Motor neuron (in vitro differentiated cells): ENCODE data around the gene TMEM270. TPM values are rescaled to one million over a fixed set of nuclear protein-coding genes. Genes with fewer than 3 reads are reported as not detected.

ENCODE experiments used
- ATAC-seq, 8 experiments: fragments of 200-7000 bp; cut with Tn5 transposase; replicated peaks in 6 of 8; 2 replicates each; pipeline ENCODE4 v1.8.0; 2021; ENCODE audit warnings: mild to moderate bottlenecking in 8 of 8, moderate library complexity in 8 of 8
- H3K27ac ChIP-seq, 2 donors: fragments of 250-450 bp; sonication (Bioruptor Pico); 2 replicates each; pipeline ENCODE4 v1.9.0; 2021; ENCODE audit warnings: antibody characterized with exemption in 2 of 2, mild to moderate bottlenecking in 2 of 2, moderate library complexity in 1 of 2
- H3K4me1 ChIP-seq, 2 donors: fragments of 250-450 bp; sonication (Bioruptor Pico); replicated peaks in 1 of 2; 2 replicates each; pipeline ENCODE4 v1.6.1; 2021; ENCODE audit warnings: antibody characterized with exemption in 2 of 2, mild to moderate bottlenecking in 2 of 2, moderate library complexity in 1 of 2
- H3K4me3 ChIP-seq, 5 donors: fragments of 250-450 bp; sonication (Bioruptor Pico); 2 replicates each; pipeline ENCODE4 v1.9.0; 2021; ENCODE audit warnings: antibody characterized with exemption in 5 of 5, mild to moderate bottlenecking in 5 of 5, moderate library complexity in 4 of 5
- WGBS, 10 experiments: fragments of 450-650 bp; shearing (Covaris generic); methylation state at CpG; one replicate each; pipeline ENCODE4 v1.0.0; 2022; 5-methylcytosine and 5-hydroxymethylcytosine counted together
- in situ Hi-C, 9 experiments: fragments of 400-800 bp; cut with MboI; loops; one replicate each; pipeline ENCODE4 v1.15.0; 2021; ENCODE audit warnings: low sequenced_read_pairs in 9 of 9, low pct_unique_long_range_greater_than_20kb in 2 of 9; ENCODE audit not compliant: unreplicated experiment in 9 of 9
- total RNA-seq, 8 experiments: library from RNA; unstranded; fragments of 300-600 nt; gene quantifications; 2 replicates each; pipeline versions ENCODE4 v1.2.3 to v1.2.4, GENCODE V29; 2022

TMEM270 gene
- total RNA-seq, 8 experiments from 2014 or later: not detected

DNA sequence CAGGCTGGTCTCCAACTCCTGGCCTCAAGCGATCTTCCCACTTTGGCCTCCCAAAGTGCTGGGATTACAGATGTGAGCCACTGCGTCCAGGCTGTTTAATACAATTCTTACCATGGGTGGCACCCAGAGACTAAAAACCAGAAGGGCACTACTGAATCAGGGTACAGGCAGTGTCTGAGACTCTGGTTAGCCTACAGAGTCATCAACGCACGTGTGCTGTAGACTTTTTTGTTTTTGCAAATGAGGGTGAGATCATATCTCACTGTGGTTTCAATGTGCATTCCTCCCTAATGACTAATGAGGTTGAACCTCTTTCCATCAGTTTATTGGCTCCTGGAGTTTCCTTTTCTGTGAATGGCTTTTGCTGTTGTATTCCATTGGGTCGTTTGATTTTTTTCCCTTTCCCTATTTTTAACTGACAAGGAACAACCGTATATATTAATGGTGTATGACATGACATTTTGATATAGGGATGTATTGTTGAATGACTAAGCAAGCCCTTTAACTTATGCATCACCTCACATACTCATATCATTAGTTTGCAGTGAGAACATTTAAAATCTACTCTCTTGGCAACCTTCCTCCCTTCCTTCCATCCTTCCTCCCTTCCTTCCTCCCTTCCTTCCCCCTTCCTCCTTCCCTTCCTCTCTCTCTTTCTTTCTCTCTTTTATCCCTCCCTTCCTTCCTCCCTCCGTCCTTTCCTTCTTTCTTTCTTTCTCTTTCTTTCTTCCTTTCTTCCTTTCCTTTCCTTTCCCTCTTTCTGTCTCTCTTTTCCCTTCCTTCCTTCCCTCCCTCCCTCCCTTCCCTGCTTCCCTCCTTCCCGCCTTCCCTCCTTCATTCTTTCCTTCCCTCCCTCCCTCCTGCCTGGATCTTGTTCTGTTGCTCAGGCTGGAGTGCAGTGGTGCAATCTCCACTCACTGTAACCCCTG is 9.3 kb upstream of the TMEM270 start:
- peak; percentile 63 to 93 (median 83) for ATAC-seq
- Histone ChIP-seq H3K4me3 (no peak overlapping the region), H3K27ac (no peak overlapping the region), H3K4me1 (no peaks in the 10 kb centered on the region)
- 0 to 70% (median 31%) methylated on average over 2 to 6 of the region's 8 CpGs for WGBS, 10 experiments
- in situ Hi-C loops: loop anchor here in 4 of 9 experiments (10.0 to 25.0 kb wide), 4 partner anchors 239 to 361 kb away; partner anchors contain the start of genes MLXIPL (in 2 of the 4) and LAT2 (in 1 of the 4)

DNA sequence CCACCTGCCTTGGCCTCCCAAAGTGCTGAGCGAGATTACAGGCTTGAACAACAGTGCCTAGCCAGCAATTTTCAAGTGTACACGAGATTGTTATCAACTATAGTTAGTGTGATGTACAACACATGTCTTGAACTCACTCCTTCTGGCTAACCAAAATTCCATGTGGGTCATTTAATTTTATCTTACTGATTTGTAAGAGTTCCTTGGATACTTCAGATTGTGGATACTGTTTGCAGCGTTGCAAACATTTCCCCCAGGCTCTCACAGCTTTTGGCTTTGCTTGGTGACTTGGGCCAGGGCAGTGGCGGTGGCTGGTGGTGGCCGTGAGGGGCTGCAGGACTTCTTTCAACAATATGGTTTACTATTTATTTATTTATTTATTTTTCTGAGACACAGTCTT is 8.5 kb upstream of the TMEM270 start:
- Histone ChIP-seq H3K27ac (no peak overlapping the region), H3K4me1 (no peaks in the 10 kb centered on the region), H3K4me3 (no peak overlapping the region)
- in situ Hi-C loops: loop anchor here in 4 of 9 experiments (10.0 to 25.0 kb wide), 4 partner anchors 240 to 360 kb away; partner anchors contain the start of genes MLXIPL (in 2 of the 4) and LAT2 (in 1 of the 4)
- 65 to 91% (median 78%) methylated on average over 1 to 5 of the region's 5 CpGs; no CpG with 5 or more reads in 2 of the 10 experiments for WGBS, 10 experiments
- no peak for ATAC-seq

DNA sequence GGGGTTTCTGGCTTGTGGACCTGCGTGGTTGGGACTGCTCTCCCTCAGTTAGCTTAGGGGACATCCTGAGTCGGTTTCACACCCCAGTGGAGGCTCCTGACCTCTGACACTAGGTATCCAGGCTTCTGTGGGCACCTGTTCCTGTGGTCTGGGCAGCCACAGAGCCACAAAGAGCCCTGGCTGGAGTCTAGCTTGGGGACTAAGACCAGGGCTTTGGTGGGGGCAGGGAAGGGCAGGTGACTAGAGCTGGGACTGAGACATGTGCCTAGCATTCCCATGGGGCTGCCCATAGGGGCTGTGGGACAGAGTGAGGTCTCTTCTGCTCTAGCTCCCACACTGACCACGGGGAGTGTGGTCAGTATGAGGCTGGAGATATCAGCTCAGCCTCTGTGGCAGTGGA is 4.0 kb upstream of the TMEM270 start:
- Histone ChIP-seq H3K4me3 (no peak overlapping the region), H3K4me1 (no peaks in the 10 kb centered on the region), H3K27ac (no peak overlapping the region)
- no peak for ATAC-seq
- in situ Hi-C loops: loop anchor here in 4 of 9 experiments (10.0 to 25.0 kb wide), 4 partner anchors 245 to 355 kb away; partner anchors contain the start of genes MLXIPL (in 2 of the 4) and LAT2 (in 1 of the 4)
- 0 to 20% (median 14%) methylated on average over 1 to 2 of the region's 3 CpGs; no CpG with 5 or more reads in 7 of the 10 experiments for WGBS, 10 experiments

DNA sequence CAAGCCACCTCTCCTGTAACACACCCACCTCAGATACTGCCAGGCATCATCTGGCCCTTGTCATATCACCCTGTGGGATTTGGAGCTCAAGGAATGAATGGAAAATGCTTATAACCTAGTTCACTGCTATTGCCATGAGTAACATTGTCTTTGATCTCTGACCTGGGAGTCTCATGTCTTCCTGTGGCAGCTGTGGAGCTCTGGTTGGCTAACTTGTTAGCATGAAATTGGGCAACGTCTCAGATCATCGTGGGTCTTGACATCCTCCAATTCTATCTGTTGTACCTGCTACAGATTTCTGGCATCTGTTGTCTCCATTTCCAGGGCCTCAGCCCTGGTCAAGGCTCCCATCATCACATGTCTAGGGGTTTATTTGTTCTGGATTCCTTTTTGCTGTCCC is 2.2 kb upstream of the TMEM270 start:
- Histone ChIP-seq H3K27ac (no peak overlapping the region), H3K4me1 (no peaks in the 10 kb centered on the region), H3K4me3 (no peak overlapping the region)
- ATAC-seq: no peak
- 60 to 100% (median 80%) methylated on average over 1 to 2 of the region's 2 CpGs; no CpG with 5 or more reads in 5 of the 10 experiments for WGBS, 10 experiments
- in situ Hi-C loops: loop anchor here in 4 of 9 experiments (10.0 to 25.0 kb wide), 4 partner anchors 247 to 353 kb away; partner anchors contain the start of genes MLXIPL (in 2 of the 4) and LAT2 (in 1 of the 4)

DNA sequence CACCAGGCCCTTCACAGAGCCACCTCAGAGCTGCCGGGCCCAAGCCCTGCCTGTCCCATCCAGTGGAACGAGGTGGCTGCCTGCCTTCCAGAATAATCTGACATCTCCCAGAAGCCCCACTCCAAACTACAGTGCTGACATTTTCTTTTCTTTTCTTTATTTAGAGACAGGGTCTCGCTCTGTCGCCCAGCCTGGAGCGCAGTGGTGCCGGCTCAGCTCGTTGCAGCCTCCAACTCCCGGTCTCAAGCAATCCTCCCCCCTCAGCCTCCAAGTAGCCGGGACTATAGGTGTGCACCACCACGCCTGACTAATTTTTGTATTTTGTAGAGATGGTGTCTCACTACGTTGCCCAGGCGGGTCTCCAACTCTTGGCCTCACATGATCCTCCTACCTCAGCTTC is 346 bp downstream of the TMEM270 start:
- no peak for ATAC-seq
- 72 to 93% (median 89%) methylated on average over 3 to 6 of the region's 12 CpGs; no CpG with 5 or more reads in 7 of the 10 experiments for WGBS, 10 experiments
- in situ Hi-C loops: loop anchor here in 3 of 9 experiments (10.0 to 25.0 kb wide), 4 partner anchors 163 to 351 kb away; partner anchors contain the start of genes MLXIPL (in 2 of the 3), ELN (in 1 of the 3) and LAT2 (in 1 of the 3)
- Histone ChIP-seq H3K4me3 (no peak overlapping the region), H3K27ac (no peak overlapping the region), H3K4me1 (no peaks in the 10 kb centered on the region)

DNA sequence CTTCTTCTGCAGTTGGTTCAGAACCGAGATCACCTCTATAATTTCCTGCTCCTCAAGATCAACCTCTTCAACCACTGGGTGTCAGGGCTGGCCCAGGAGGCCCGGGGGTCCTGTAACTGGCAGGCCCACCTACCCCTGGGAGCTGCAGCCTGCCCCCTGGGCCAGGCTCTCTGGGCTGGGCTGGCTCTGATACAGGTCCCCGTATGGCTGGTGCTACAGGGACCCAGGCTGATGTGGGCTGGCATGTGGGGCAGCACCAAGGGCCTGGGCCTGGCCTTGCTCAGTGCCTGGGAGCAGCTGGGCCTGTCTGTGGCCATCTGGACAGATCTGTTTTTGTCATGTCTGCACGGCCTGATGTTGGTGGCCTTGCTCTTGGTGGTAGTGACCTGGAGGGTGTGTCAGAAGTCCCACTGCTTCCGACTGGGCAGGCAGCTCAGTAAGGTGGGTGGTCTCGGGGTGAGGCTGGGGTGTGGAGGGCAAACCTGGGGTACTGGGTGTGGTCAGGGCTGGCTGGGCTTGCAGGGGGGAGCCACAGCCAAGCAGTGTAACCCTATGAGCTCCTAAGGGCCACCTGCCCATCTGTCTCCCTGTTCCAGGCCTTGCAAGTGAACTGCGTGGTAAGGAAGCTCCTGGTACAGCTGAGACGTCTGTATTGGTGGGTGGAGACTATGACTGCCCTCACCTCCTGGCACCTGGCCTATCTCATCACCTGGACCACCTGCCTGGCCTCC is 4.2 kb downstream of the TMEM270 start:
- Histone ChIP-seq H3K4me1 (peaks cover 14 to 15% of the 10 kb centered on the region in 2 donors), H3K4me3 (no peak overlapping the region), H3K27ac (no peak overlapping the region)
- WGBS, 10 experiments: 60 to 100% (median 90%) methylated on average over 1 to 2 of the region's 8 CpGs; no CpG with 5 or more reads in 6 of the 10 experiments
- in situ Hi-C loops: loop anchor here in 3 of 9 experiments (10.0 to 25.0 kb wide), 4 partner anchors 160 to 347 kb away; partner anchors contain the start of genes MLXIPL (in 2 of the 3), ELN (in 1 of the 3) and LAT2 (in 1 of the 3)
- no peak for ATAC-seq

DNA sequence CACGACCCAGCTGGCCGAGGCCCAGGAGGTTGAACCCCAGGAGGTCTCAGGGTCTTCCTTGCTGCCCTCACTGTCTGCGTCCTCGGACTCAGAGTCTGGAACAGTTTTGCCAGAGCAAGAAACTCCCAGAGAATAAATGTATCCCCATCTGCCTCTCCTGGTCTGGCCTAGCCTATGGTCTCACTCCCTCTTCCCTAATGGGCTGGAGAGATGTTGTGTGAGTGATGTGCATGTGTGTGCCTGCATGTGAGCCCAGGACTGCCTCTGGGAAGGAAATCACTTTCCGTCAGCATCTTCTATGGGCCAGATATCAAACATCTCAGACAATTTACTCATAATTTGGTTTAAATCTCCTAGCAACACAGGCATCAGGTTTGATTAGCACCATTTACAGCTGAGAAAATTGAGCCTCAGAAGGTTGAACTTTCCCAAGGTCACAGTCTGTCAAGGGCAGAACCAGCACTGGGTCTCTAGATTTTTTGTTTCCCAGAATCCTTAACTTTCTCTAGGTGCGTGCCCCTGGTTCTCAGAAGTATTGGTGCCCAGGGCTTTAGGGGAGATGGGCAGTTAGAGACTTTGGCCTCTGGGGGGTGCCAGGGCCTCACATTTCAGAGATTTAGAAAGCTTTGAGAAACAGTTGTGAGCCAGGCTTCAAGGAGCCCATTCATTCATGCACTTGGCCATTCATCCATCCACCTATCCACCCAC is 4.9 kb downstream of the TMEM270 start:
- Histone ChIP-seq H3K27ac (no peak overlapping the region), H3K4me3 (no peak overlapping the region), H3K4me1 (peaks cover 16 to 20% of the 10 kb centered on the region in 2 donors)
- in situ Hi-C loops: loop anchor here in 3 of 9 experiments (10.0 to 25.0 kb wide), 4 partner anchors 159 to 346 kb away; partner anchors contain the start of genes MLXIPL (in 2 of the 3), ELN (in 1 of the 3) and LAT2 (in 1 of the 3)
- ATAC-seq: peak in 4 of 8 experiments; percentile 29 to 89 (median 82)
- 33 to 100% (median 77%) methylated on average over 1 to 3 of the region's 6 CpGs; no CpG with 5 or more reads in 6 of the 10 experiments for WGBS, 10 experiments

DNA sequence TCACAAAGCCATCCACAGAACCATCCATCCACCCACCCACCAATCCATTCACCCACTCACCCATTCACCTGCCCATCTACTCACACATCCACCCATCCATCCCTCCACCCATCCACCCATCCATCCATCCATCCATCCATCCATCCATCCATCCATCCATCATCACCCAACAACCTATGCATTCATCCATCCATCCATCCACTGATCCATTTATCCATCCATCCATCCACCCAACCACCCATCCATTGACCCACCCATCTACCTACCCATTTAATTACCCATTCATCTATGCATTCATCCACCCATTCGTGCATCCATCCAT is 5.4 kb downstream of the TMEM270 start:
- 75 to 100% (median 90%) methylated on average over 1 of the region's 1 CpG; no CpG with 5 or more reads in 6 of the 10 experiments for WGBS, 10 experiments
- in situ Hi-C loops: loop anchor here in 3 of 9 experiments (10.0 to 25.0 kb wide), 4 partner anchors 158 to 346 kb away; partner anchors contain the start of genes MLXIPL (in 2 of the 3), ELN (in 1 of the 3) and LAT2 (in 1 of the 3)
- Histone ChIP-seq H3K27ac (no peak overlapping the region), H3K4me1 (peaks cover 16 to 20% of the 10 kb centered on the region in 2 donors), H3K4me3 (no peak overlapping the region)
- no peak for ATAC-seq

DNA sequence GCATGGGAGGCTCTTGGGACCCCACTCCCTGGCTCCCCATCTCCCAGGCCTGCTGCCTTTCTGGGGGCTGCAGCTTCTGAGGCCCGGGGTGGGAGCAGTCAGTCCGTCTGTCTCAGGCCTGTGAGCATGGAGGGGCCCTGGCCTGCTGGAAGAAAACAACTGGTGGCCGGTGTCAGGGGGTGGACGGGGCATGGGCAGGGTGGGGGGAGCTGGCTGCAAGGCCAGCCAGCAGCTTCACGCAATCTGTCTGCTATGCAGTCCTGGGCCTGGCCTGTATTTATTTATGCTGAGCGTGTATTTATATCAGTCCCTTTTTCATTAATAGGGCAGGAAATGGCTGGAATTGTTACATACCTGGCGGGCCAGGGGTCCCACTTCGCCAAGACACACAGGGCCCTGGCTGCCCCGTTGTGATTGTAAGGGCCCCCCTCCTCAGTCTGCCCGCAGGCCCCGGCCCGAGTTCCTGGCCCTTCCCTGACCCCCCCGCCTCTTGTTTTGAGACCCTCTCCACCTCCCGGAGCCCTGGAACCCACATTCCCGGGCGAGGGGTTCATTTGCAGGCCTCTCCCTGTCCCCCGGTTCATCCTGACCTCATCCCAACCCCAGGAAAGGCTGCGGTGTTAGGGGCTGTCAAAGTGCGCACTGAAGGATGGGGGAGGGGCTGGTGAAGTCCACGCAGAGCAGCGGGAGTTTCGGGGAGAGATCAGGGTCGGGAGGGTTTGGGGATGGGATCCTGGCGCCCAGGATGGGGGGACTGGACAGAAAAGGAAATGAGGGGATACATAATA is 8.2 kb downstream of the TMEM270 start:
- in situ Hi-C loops: loop anchor here in 3 of 9 experiments (10.0 to 25.0 kb wide), 4 partner anchors 156 to 343 kb away; partner anchors contain the start of genes MLXIPL (in 2 of the 3), ELN (in 1 of the 3) and LAT2 (in 1 of the 3)
- WGBS, 10 experiments: no CpG with 5 or more reads among the region's 24 CpGs

DNA sequence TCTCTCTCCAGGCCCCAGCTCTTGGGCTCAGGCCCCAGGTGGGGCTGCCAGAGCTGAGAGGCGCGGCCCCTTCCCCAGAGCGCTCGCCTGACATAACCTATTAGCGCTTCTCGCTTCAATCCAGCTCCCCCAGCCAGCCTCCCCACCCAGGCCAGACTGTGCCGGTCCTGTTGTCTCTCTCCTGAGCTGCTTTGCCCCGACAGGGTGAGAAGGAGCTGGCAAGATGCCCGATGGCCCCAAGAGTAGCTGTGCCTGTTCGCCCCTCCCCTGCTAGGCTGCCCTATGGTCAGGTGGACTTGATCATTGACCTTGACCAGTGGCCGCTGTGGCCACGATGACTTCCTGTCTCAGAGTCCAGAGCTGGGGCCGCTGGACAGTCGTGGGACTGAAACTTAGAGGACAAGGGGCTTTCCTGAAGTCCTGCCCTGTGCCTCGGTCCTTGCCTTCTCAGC is 9.1 kb downstream of the TMEM270 start:
- WGBS, 10 experiments: 53 to 90% (median 56%) methylated on average over 2 to 4 of the region's 15 CpGs; no CpG with 5 or more reads in 7 of the 10 experiments
- Histone ChIP-seq H3K27ac (no peak overlapping the region), H3K4me3 (no peak overlapping the region), H3K4me1 (peaks cover 16 to 20% of the 10 kb centered on the region in 2 donors)
- in situ Hi-C loops: loop anchor here in 3 of 9 experiments (25.0 kb wide), 3 partner anchors 258 to 342 kb away; partner anchors contain the start of genes MLXIPL (in 2 of the 3) and LAT2 (in 1 of the 3)
- ATAC-seq: peak in 5 of 8 experiments; percentile 86 to 93 (median 91)

More for the DNA sequence above, 8.2 kb downstream of the TMEM270 start:
- Histone ChIP-seq H3K4me1 (peaks cover 16 to 20% of the 10 kb centered on the region in 2 donors), H3K4me3 (no peak overlapping the region), H3K27ac (no peak overlapping the region)
- ATAC-seq: peak in 5 of 8 experiments; percentile 21 to 36 (median 31)
